CD4-positive, CD25-positive, alpha-beta regulatory T cell (primary cell): Measurements from ENCODE around the gene CCDC43. TPM values are rescaled to one million over a fixed set of nuclear protein-coding genes. Genes with fewer than 3 reads are reported as not detected.

Experiments
- ATAC-seq, 2 donors: fragments of 150-1000 bp; cut with Tn5 transposase; one replicate each; pipeline ENCODE4 v1.10.0; 2021; ENCODE audit warnings: low read depth in 2 of 2, moderate number of reproducible peaks in 2 of 2, moderate library complexity in 1 of 2
- DNase-seq, 3 donors: peaks; one replicate each; pipeline versions ENCODE4 v3.0.0 to v3.0.0-alpha.2; 2012 to 2022; ENCODE audit warnings: mixed read lengths in 1 of 3
- H3K27ac ChIP-seq: one replicate; pipeline ENCODE4 v1.7.0; 2013; ENCODE audit warnings: mild to moderate bottlenecking, low read length; ENCODE audit not compliant: insufficient read depth, poor library complexity, severe bottlenecking
- H3K27me3 ChIP-seq: one replicate; pipeline ENCODE4 v1.7.0; 2013; ENCODE audit warnings: low read length; ENCODE audit not compliant: control insufficient read depth, insufficient read depth
- H3K36me3 ChIP-seq: one replicate; pipeline ENCODE4 v1.7.0; 2013; ENCODE audit warnings: mild to moderate bottlenecking, low read length, moderate library complexity; ENCODE audit not compliant: control insufficient read depth, insufficient read depth
- H3K4me1 ChIP-seq: 2 replicates; pipeline ENCODE4 v1.7.0; 2013; ENCODE audit warnings: mild to moderate bottlenecking, low read length; ENCODE audit not compliant: insufficient read depth, control insufficient read depth, poor library complexity, severe bottlenecking
- H3K4me3 ChIP-seq: one replicate; pipeline ENCODE4 v1.7.0; 2013; ENCODE audit warnings: low read depth, mild to moderate bottlenecking, low read length, moderate library complexity
- H3K9me3 ChIP-seq, 2 experiments: 1 replicate in 1 of 2; 2 replicates in 1 of 2; pipeline ENCODE4 v1.7.0; 2013; ENCODE audit warnings: low read length in 2 of 2, mild to moderate bottlenecking in 1 of 2, moderate library complexity in 1 of 2; ENCODE audit not compliant: control insufficient read depth in 2 of 2
- H3K27ac Mint-ChIP-seq, 3 donors: one replicate each; pipeline ENCODE4 v1.8.0; 2020 to 2022; ENCODE audit warnings: mild to moderate bottlenecking in 3 of 3, mixed read lengths in 3 of 3, moderate library complexity in 2 of 3
- H3K27me3 Mint-ChIP-seq: one replicate; pipeline ENCODE4 v1.8.0; 2022; ENCODE audit warnings: mild to moderate bottlenecking, mixed read lengths
- H3K36me3 Mint-ChIP-seq: one replicate; pipeline ENCODE4 v1.8.0; 2020; ENCODE audit warnings: mixed read lengths
- H3K4me1 Mint-ChIP-seq, 4 donors: one replicate each; pipeline ENCODE4 v1.8.0; 2020 to 2022; ENCODE audit warnings: mixed read lengths in 4 of 4, mild to moderate bottlenecking in 1 of 4
- H3K4me3 Mint-ChIP-seq, 4 donors: one replicate each; pipeline ENCODE4 v1.8.0; 2020 to 2022; ENCODE audit warnings: mild to moderate bottlenecking in 4 of 4, mixed read lengths in 4 of 4, moderate library complexity in 3 of 4
- H3K9me3 Mint-ChIP-seq, 7 donors: one replicate each; pipeline ENCODE4 v1.8.0; 2020 to 2022; ENCODE audit warnings: mixed read lengths in 7 of 7, mild to moderate bottlenecking in 3 of 7, moderate library complexity in 2 of 7
- polyA plus RNA-seq, 4 donors: library from polyadenylated mRNA; unstranded; fragments of 300-500 nt; fragmentation: Illumina TruSeq; gene quantifications; one replicate each; pipeline ENCODE4 v1.2.3, GENCODE V29; 2021
- total RNA-seq: library from RNA; stranded (reverse); gene quantifications from one replicate; pipeline ENCODE4 v1.2.3, GENCODE V29; 2022

CCDC43 gene
- total and polyA plus RNA-seq, 5 donors from 2014 or later = 11.8 to 20.3 (median 14.8) TPM

DNA sequence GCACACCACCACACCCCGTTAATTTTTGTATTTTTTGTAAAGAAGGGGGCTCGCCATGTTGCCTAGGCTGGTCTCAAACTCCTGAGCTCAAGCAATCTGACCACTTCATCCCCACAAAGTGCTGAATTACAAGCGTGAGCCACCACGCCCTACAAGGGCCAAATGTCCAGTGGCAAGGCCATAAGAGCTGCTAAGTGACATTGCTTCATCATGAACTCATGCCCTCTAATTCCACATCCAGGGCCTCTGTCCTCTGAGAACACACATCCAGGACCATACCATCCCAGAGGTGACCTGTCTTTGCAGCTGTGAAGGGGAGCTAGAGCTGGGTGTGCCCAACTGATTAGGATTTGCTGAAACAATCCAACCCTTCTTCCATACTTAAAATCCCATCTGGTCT, 58.9 kb downstream of the CCDC43 start:
- no peak for DNase-seq
- Histone ChIP-seq H3K27me3 (peaks cover 10% of the 10 kb centered on the region), H3K36me3 (no peaks in the 10 kb centered on the region), H3K4me3 (no peak overlapping the region), H3K27ac (no peak overlapping the region), H3K9me3 (no peaks in the 10 kb centered on the region), H3K4me1 (no peaks in the 10 kb centered on the region)
- Mint-ChIP-seq H3K4me1 (peaks cover 0 to 4% (median 0%) of the 10 kb centered on the region in 4 donors), H3K36me3 (no peaks in the 10 kb centered on the region), H3K27me3 (peaks cover 37% of the 10 kb centered on the region), H3K4me3 (no peak overlapping the region), H3K9me3 (peaks cover 0 to 2% (median 0%) of the 10 kb centered on the region in 7 donors), H3K27ac (no peak overlapping the region)
- ATAC-seq = no peak

DNA sequence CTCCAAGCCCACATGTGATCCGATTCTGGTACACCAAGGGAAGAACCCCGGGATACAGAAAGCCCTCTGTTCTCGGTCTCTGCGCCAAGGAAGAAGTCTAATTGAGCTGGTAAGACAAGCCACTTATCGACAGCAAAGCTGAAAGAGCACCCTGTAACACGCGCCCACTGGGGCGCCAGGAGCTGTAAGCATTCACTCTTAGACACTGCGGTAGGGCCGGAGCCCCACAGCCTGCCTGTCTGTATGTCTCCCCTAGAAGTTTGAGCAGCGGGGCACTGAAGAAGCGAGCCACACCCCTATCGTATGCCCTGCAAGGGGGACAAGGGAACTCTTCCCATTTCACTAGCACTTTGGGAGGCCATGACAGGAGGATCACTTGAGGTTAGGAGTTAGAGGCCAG, 60.3 kb downstream of the CCDC43 start:
- no peaks in the 10 kb centered on the region for H3K9me3 ChIP-seq
- H3K36me3 ChIP-seq = no peaks in the 10 kb centered on the region
- H3K4me1 ChIP-seq = no peaks in the 10 kb centered on the region
- H3K4me3 Mint-ChIP-seq = no peak overlapping the region
- H3K27me3 Mint-ChIP-seq = peaks cover 33% of the 10 kb centered on the region
- peaks cover 0 to 4% (median 0%) of the 10 kb centered on the region in 4 donors for H3K4me1 Mint-ChIP-seq
- H3K27ac Mint-ChIP-seq = no peak overlapping the region
- H3K36me3 Mint-ChIP-seq = no peaks in the 10 kb centered on the region
- H3K4me3 ChIP-seq = no peak overlapping the region
- DNase-seq = no peak
- ATAC-seq = no peak
- peaks cover 0 to 2% (median 0%) of the 10 kb centered on the region in 7 donors for H3K9me3 Mint-ChIP-seq
- H3K27ac ChIP-seq = no peak overlapping the region
- H3K27me3 ChIP-seq = peaks cover 10% of the 10 kb centered on the region

DNA sequence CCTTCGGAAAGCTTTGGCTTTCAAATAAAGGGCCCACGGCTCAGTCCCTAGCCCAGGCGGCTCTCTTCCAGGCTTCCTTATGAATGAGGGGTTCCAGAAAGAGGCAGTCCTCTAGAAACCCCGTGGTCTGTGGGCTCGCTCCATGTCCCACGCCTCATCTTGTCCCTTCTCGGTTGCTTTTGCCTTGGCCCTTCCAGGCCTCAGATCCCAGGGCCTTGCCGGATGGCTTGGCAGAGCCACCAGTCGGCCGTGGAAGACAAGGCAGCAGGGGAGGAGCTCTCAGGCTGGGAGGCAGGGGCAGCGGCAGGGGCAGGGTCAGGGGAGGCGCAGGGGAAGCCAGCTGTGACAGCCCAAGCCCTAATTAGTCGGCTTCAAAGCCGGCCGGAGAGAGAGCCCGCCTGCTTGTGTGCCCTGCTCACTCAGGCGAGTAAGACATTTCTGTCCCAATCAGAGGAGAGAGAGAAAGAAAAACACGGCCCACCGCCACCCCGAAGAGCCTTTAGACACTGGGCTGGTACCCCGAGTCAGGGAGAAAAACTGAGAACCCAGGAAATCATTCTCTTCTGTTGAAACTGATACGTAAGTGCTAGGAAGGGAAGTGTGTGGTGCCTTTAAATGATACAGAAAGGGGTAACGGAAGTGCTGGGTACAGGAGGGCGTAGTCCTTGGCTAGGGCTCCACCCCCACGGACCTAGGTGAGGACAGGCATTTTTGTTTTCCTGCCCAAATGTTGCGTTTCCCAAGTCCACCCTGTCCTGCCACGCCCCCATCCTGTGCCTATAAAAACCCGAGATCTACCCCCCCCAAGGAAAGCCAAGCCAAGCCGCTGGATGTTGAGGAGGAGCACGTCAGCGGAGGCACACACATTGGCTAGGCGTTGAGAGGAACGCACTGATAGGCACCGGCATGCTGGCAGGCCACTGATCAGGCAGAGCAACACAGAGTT, 61.1 kb downstream of the CCDC43 start:
- Mint-ChIP-seq H3K27me3 (peaks cover 33% of the 10 kb centered on the region), H3K36me3 (no peaks in the 10 kb centered on the region), H3K27ac (no peak overlapping the region), H3K4me3 (no peak overlapping the region), H3K9me3 (peaks cover 0 to 2% (median 0%) of the 10 kb centered on the region in 7 donors), H3K4me1 (peaks cover 0 to 4% (median 0%) of the 10 kb centered on the region in 4 donors)
- Histone ChIP-seq H3K27ac (no peak overlapping the region), H3K4me3 (no peak overlapping the region), H3K4me1 (no peaks in the 10 kb centered on the region), H3K36me3 (no peaks in the 10 kb centered on the region), H3K27me3 (peaks cover 10% of the 10 kb centered on the region), H3K9me3 (no peaks in the 10 kb centered on the region)
- DNase-seq = peak in 1 of 3 donors; percentile 35
- ATAC-seq = no peak

DNA sequence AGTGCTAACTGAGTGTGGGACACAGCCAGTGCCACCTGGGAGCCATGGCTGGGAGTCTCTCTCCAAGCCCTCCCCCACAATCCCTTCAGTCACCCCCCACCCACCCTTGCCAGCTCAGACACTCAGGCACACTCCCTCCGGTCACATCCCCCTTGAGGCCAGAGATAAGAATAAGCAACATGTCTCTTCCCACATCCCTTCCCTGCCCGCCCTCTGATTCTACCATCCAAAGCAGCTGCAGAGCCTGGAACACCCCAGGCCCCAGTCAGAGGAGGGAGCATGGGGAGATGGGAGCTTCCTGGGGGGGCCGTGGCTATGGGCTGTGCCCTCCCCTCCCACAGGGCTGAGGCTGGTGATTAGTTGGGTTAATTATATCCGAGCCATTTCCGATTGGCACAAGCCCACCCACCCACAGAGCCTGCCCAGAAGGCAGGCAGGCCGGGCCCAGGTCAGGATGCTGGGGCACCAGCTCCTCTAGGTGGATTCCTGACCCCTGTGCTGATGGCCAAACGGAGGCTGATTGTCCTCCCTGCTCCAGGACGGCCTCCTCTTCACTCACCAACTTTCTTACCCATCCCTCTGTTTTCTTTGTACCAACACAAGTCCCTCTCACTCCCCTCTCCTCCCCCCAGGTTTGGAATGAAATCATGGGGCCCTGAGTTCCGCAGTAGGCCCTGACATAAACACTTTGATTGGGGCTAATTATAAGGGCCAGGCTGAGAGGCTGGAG, 61.9 kb downstream of the CCDC43 start:
- ATAC-seq (no peak), DNase-seq (no peak)
- peaks cover 0 to 4% (median 0%) of the 10 kb centered on the region in 4 donors for H3K4me1 Mint-ChIP-seq
- peaks cover 29% of the 10 kb centered on the region for H3K27me3 Mint-ChIP-seq
- no peaks in the 10 kb centered on the region for H3K36me3 ChIP-seq
- H3K27ac Mint-ChIP-seq = no peak overlapping the region
- no peaks in the 10 kb centered on the region for H3K36me3 Mint-ChIP-seq
- H3K9me3 Mint-ChIP-seq = peaks cover 0 to 2% (median 0%) of the 10 kb centered on the region in 7 donors
- H3K4me3 Mint-ChIP-seq = no peak overlapping the region
- H3K4me3 ChIP-seq = no peak overlapping the region
- H3K9me3 ChIP-seq = no peaks in the 10 kb centered on the region
- no peaks in the 10 kb centered on the region for H3K4me1 ChIP-seq
- H3K27me3 ChIP-seq = peaks cover 10% of the 10 kb centered on the region
- H3K27ac ChIP-seq = no peak overlapping the region

Other genes starting within 250 kb of the CCDC43 start
- 87.7 TPM for gene GPATCH8, start 186.4 kb downstream of the CCDC43 start, total RNA-seq
- 10 to 100 TPM; 24.0 to 34.3 (median 25.3) TPM for gene GPATCH8, start 186.4 kb downstream of the CCDC43 start, polyA plus RNA-seq
- gene FZD2, start 132.3 kb downstream of the CCDC43 start, total RNA-seq = not detected
- gene FZD2, start 132.3 kb downstream of the CCDC43 start, polyA plus RNA-seq = not detected
- gene MEIOC, start 33.3 kb downstream of the CCDC43 start, total RNA-seq = not detected
- under 1 TPM; 0.18 to 0.76 (median 0.35) TPM for gene MEIOC, start 33.3 kb downstream of the CCDC43 start, polyA plus RNA-seq
- gene DBF4B, start 18.9 kb upstream of the CCDC43 start, total RNA-seq = 5.0 TPM
- gene DBF4B, start 18.9 kb upstream of the CCDC43 start, polyA plus RNA-seq = 1 to 10 TPM in 2 of 4 donors, under 1 TPM in 2; 0.25 to 2.2 (median 0.85) TPM
- gene ADAM11, start 69.2 kb upstream of the CCDC43 start, total RNA-seq = 0.35 TPM
- under 1 TPM in 2 of 4 donors, not detected in 2; 0.15 to 0.24 TPM for gene ADAM11, start 69.2 kb upstream of the CCDC43 start, polyA plus RNA-seq
- not detected for gene GJC1, start 140.5 kb upstream of the CCDC43 start, total RNA-seq
- not detected for gene GJC1, start 140.5 kb upstream of the CCDC43 start, polyA plus RNA-seq
- gene HIGD1B, start 158.1 kb upstream of the CCDC43 start, total RNA-seq = not detected
- not detected for gene HIGD1B, start 158.1 kb upstream of the CCDC43 start, polyA plus RNA-seq
- 111 TPM for gene EFTUD2, start 209.7 kb upstream of the CCDC43 start, total RNA-seq
- gene EFTUD2, start 209.7 kb upstream of the CCDC43 start, polyA plus RNA-seq = 10 to 100 TPM; 58.8 to 86.7 (median 73.5) TPM
- not detected for gene GFAP, start 225.7 kb upstream of the CCDC43 start, total RNA-seq
- gene GFAP, start 225.7 kb upstream of the CCDC43 start, polyA plus RNA-seq = not detected